ENCODE data around the gene TMEM218.
"Not testable (repeated sequence)": the region's sequence is repeated elsewhere in the genome, so short reads cannot be mapped to it uniquely, and the experiment has no call there.

The TMEM218 gene

GRCh38 chr11:125075900-125076317, 35.5 kb downstream of the TMEM218 start:
- DNase-seq (ENCODE audit: low read depth) = no peak

DNA sequence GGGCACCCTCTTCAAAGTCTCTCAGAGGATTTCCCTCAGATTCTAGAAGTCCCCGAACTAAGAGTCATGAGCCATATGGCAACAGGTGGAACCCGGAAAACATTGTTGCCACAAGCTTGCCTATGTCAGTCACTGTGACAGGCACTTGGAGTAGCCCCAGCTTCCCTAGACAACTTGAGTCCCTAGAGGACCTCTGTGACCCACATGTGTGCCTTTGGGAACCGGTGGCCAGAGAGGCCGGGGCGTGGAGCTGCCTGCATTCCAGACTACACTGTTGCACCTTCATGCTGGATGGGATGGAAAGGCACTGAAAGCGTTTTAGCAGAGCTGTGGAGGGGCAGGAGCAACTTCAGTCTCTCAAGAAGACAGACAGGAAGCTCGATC, 36.2 kb downstream of the TMEM218 start:
- no peak for DNase-seq (ENCODE audit: low read depth)

DNA sequence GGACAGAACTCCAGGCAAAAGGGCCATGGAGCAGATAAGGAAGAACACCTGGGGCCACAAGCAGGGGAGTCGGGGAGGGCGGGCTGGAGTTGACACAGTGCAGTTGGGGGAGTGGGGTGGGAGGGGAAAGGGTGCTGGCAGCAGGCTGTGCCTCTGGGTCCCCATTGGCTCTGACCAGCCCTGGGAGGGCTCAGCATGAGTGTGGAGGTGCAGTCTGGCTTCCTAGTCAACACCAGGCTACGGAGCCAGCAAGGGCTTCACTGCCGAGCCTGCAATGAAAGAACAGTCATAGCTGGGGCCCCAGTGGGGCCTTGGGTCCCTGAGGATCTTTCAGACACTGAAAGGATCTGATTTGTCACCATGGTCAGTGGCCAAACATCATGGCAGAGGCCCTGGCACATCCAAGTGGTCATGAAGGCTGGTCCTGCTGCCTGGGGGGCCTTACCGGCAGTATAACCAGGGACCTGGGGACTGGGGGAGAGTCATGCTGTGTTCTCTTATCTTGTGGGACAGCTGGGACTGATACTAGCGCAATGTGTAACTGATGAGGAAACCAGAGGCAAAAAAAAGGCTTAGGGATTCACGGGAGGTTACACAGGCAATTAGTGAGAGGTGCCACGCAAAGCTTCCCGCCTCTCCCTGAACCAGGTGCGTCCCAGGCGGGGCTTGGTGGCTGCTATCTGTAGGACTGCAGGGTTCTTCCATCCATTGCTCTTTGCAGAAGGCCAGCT, 36.8 kb downstream of the TMEM218 start:
- DNase-seq (ENCODE audit: low read depth) = no peak

DNA sequence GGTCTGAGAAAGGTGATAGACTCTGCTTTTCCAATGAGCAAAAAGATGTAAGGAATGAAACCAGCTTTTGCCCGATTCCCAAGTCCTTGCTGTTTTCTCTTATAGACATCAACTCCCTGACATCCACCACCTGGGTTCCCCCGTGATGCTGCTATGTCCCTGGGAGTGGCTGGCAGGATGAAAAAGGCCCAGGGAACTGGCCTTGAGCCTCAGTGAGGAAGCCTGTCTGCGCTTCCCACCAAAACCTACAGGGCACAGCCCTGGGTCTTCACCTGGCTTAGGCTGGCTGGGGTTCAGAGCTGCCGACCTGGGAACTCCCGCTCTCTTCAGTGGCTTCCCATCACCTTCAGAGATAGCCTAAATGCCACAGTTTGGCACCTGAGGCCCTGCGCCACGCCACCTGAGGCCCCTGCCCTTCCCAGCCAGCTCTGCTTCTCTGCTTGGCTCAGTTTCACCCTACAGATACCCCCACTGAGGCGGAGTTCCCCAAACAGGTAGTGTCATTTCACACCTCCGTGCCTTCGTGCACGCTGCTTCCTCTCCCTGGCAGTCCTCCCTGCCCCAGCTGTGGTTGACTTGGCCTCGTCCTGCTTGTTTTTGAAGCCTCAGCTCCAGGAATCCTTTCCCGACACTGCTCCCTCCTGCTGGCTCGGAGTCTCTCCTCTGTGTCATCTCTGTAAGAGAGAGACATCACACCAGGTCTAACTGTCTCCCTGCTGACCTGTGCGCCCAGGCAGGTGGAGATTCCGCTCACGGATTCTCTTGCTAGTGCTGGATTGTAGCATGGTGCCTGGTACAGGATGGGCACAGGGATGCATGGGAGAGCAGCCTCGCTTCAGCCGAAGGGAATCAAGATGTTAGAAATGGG, 37.6 kb downstream of the TMEM218 start:
- no peak for DNase-seq (ENCODE audit: low read depth)

DNA sequence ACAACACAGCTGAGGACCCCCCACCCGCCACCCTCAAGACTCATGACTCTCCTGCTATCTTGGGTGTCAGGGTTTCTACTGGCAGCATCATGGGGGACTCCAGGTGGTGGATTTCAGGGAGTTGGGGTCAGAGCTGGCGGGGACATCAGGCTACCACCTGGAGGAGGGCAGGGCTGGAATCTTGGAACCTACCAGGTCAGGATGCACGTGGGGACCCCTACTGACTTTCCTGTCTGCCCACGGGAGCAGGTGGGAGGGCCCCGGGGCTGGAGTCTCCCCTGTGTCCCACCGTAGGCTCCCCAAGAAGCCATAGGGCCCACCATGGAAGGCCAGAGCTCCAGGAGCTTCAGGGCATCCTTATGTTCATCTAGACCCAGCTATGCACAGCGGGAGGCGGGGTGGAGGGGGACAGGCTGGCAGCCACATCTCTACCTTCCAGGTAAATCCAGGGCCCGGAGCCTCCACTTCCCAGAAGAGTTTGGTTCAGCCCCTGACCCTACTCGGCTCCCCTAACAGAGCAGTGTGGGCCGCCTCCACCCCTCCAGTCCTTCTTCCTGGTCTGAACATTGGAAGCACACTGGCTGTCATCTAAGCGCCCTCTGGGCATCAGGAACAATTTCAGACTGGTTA, 38.4 kb downstream of the TMEM218 start:
- no peak for DNase-seq (ENCODE audit: low read depth)

DNA sequence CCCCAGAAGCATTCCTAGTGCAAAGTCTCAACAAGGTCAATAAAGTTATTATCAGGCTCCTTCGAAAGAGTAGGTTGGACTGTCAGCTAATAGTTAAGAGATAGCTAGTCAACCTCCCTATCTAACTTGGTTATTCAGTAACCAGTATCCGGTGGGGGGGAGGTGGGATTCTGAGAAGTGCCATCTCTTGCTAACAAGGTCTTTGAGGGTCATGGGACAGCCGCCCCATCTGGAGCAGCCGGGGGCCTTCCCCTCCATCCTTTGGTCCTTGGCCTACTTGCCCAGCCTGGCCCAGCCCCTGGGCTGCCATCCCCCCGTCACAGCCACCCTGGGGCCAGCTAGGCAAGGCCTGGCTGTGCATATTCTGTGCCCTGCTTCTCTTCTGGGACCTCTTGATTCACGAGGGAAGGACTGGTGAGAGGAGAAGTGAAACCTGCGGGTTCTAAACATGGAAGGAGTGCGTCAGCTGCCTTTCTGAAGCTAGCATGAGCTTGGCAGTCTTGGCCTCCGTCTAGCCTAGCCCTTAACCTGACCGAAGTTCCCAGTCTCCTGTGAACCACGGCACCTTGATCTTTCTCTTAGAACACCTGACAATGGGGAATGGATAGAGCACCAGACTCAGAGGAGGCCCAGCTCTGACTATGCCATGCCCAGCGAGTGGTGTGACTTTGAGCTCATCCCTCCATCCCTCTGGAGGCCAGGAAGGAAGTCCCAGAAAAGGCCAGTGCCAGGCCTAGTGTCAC, 39.0 kb downstream of the TMEM218 start:
- DNase-seq (ENCODE audit: low read depth) = no peak

DNA sequence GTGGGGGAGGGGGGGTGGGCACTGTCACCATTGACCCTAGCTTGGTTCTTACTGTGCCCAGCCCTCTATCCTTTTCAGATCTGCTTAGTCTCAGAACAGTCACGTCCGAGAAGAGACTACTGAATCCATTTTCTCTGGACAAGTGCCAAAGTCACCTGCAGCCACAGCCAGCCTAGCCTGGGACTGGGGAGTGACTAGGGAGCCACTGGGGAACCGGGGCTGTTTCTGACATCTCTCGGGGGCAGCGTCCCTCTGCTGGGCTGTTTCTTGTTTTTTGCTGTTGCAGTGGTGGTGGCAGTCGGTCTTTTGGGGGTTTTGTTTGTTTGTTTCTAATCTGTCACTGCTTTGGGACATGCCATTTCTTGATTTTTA, 39.6 kb downstream of the TMEM218 start:
- DNase-seq (ENCODE audit: low read depth) = no peak

DNA sequence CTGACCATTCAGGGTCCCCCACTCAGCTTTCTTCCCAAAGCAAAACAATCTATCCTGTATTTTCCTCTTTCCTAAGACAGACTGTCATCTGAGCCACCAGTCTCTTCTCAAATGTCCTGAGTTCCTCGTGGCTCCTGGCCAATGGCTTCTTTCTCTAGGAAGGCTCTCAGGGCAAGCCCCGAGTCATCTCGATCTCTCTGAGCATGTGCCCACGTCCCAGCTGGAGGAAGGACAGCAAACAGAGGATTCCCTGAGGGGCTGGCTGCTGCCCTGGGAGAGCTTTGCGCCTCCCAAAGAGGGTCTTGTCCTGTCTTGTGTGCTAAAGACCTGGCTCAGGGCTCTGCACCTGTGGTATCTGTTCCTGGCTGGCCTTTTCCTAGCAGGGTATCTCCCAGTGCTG, 40.0 kb downstream of the TMEM218 start:
- no peak for DNase-seq (ENCODE audit: low read depth)

DNA sequence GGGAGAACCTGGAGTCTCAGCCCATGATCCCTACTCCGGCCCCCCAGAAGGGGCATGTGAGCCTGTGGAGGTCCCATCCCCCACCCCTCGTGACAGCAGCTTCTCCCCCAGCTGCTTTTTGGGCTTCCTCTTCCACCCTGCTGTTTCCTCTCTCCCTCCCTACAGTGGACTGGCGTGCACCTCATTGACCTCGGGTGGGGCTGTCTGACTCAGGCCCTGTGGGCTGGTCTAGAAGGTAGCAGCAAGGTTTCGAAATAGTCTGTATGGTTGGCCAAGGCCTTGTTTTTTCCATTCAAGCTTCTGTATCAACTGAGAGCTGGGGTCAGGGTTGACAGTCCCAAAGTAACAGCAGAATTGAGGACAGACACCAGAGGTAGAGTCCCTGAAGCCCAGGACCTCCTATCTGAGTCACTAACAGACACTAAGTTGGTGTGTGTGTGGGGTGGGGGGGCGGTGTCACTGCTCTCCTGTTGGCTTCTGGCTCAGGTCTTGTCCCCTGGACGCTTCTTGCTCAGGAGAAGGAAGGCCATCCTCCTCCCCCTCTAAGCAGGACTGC, 40.6 kb downstream of the TMEM218 start:
- peak; percentile 43 for DNase-seq (ENCODE audit: low read depth)

DNA sequence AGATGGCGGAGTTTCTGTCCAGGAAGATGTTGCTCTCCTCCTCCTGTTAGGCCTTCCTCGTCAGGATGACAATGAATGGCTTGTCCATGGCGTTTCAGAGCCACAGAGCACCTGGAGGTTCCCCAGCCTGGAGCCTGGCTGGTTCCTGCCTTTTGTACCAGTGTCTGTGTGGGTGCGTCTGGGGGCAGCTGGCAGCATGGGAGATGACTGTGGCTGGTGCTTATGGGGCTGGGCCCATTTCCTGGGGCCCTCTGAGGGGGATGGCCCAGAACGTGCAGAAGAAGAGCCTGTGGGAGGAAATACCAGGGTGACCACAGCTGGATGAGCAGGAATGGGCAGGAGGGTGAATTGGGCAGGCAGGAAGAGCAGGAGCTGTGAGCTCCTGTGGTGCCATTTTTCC, 41.6 kb downstream of the TMEM218 start:
- DNase-seq (ENCODE audit: low read depth) = no peak

DNA sequence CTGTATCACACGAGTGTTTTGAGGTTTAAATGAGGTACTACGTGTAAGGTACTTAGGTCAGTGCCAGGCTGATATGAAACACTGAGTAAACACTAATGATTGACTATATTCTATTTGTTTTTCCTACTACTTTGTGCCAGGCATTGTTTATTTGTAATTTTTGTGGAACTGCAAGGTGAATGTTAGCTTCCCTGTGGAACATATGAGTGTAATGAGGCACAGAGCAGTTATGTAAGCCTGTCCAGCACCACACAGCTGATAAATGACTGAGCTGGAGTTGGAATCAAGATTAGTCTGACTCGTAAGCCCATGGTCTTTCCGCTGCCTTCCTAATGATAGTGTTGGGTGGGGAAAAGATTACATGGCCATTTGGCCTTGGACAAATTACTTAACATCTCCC, 42.4 kb downstream of the TMEM218 start:
- no peak for DNase-seq (ENCODE audit: low read depth)

DNA sequence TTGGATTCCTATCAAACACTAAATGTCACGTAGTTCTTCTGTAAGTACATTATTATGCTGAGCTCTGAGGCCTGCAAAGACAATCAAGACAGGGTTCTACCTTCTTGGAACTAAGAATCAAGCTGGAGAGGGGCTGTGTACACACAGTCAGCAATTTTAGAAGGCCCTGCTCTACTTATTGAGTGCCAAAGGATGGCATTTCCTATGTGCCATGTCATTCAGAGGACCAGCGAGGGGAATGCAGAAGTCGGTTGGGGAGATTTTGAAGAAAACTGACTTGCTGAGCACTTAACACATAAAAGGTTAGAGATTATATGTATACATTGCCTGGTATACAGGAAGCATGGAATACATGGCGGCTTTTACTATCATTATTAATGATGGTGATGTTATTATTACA, 43.1 kb downstream of the TMEM218 start:
- DNase-seq (ENCODE audit: low read depth) = no peak

- no peak for DNase-seq (ENCODE audit: low read depth)
Measured at GRCh38 chr11:125064070-125064469, 47.4 kb downstream of the TMEM218 start.

DNA sequence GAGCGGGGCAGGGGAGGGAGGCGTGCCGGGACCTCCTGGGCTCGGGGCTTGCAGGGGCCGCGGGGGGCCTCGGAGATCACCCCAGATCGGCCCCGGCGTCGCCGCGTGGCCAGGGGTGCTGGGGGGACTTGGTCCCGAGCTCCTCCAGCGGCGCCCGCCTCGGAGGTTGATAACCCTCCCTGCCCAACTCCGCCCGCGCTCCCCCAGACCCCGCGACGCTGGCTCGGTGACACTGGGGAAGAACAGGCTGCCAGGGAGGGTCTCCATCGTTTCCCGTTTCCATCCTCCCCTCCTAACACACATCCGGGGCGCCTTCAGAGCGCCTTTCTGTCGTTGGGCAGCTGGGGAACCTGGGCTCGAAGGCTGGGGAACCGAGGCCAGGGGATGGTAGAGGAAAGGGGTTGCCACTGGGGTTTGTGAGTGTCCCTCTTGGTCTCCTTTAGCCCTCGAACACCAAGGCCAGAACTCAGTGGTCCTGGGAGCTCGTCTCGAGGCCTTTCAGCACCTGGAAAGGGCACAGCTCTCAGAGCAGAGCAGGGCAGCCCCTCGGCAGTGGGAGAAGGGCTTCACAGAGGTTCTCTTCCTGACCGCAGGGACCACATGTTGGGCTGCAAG, 47.9 kb downstream of the TMEM218 start:
- no peak for DNase-seq (ENCODE audit: low read depth)

GRCh38 chr11:125062931-125063428, 48.4 kb downstream of the TMEM218 start, which contains the start of gene SLC37A2:
TSS of gene SLC37A2 (plus strand) at chr11:125063305. CDS start at chr11:125063368, 63 bp downstream.
- no peak for DNase-seq (ENCODE audit: low read depth)

GRCh38 chr11:125062218-125062930, 49.1 kb downstream of the TMEM218 start:
- no peak for DNase-seq (ENCODE audit: low read depth)

DNA sequence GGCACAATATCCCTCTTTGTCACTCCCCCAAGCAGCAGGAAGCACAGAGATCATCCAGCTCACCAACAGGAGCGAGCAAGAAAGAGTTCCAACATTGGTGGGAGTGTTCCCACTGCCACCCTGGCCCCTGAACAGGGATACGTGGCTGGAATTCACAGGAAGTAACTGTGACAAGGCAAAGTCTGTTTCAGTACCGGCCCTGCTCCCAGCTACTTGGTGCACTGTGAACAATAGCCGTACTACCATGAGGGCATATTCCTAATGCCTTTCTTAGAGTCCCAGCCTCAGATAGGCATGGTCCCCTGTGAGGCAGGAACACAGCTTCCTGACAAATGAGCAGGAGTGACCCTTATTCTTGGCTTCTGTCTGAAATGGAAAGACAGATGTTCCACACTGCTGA, 50.1 kb downstream of the TMEM218 start:
- DNase-seq (ENCODE audit: low read depth) = no peak

DNA sequence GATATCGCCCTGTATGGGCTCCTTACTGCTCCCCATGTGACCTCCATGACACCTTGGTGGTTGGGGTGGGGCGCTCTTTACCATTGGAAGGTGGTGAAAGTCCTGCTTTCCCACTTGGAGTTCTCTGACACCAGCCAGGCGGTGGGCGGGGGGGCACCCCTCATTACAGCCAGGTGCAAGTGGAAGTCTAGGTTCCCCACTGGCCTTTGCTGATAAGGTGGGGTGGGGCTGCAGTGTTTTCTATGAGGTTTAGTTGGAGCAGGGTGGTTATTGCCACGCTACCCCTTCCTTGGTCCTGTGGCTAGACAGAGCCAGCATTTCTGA, 53.8 kb downstream of the TMEM218 start:
- DNase-seq (ENCODE audit: low read depth) = no peak

DNA sequence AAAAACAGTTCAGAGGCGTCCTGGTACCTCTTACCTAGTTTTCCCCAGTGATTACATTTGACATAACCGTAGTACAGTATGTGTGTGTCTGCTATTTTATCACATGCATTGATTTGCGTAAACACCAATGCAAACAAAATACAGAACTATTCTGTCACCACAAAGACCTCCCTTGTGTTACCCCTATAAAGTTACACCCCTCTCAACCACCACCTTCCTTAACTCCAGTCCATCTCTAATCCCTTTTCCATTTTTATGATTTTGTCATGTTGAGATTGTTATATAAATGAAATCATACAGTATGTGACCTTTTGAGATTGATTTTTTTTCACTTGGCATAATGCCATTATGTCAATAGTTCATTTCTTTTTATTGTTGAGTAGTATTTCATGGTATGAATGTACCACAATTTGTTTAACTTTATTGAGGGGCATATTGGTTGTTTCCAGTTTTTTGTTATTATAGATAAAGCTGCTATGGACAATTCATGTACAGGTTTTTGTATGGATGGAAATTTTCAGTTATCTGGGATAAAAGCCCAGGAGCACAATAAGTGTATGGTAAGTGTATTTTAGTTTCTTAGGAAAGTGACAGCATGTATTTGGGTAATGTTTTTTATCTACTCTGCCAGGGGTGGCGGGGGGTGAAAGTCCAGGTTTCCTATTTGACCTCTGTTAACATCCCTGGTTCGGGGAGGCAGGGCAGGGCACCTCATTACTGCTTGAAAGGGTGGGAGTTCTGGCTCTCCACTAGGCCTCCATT, 54.3 kb downstream of the TMEM218 start:
- DNase-seq (ENCODE audit: low read depth) = no peak

DNA sequence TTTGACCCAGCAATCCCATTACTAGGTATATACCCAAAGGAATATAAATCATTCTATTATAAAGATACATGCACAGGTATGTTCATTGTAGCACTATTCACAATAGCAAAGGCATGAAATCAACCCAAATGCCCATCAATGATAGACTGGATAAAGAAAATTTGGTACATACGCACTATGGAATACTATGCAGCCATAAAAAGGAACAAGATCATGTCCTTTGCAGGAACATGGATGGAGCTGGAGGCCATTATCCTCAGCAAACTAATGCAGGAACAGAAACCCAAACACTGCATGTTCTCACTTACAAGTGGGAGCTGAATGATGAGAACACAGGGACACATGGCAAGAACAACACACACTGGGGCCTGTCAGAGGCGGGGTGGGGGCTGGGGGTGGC, 55.3 kb downstream of the TMEM218 start:
- DNase-seq (ENCODE audit: low read depth) = not testable (repeated sequence)
